OCI-LY3 (cell line): ENCODE data around the gene CAMTA1.

Experiments
- H2AFZ ChIP-seq: fragments of 200-600, 300-600 bp; shearing (Covaris generic); 2 replicates; pipeline ENCODE4 v1.6.0; 2014; ENCODE audit warnings: antibody characterized with exemption, low read depth, low read length
- H3K27ac ChIP-seq: fragments of 200-600, 300-600 bp; sonication (generic); 2 replicates; pipeline ENCODE4 v1.5.1; 2014; ENCODE audit warnings: mild to moderate bottlenecking, low read length, moderate library complexity, mixed read lengths
- H3K27me3 ChIP-seq: fragments of 200-600, 300-600 bp; sonication (generic); 2 replicates; pipeline ENCODE4 v1.6.1; 2014; ENCODE audit warnings: low read depth, low read length, mixed read lengths
- H3K36me3 ChIP-seq: fragments of 200-600, 300-600 bp; sonication (generic); replicated peaks from 2 replicates; pipeline ENCODE3; 2014; ENCODE audit warnings: low read depth, low read length, mixed read lengths
- H3K4me1 ChIP-seq: fragments of 300-600, 200-600 bp; sonication (generic); 2 replicates; pipeline ENCODE4 v1.6.1; 2014; ENCODE audit warnings: low read length, mixed read lengths
- H3K4me2 ChIP-seq: fragments of 200-600, 300-600 bp; sonication (generic); 2 replicates; pipeline ENCODE4 v1.6.1; 2014; ENCODE audit warnings: low read length, mixed read lengths
- H3K4me3 ChIP-seq: fragments of 300-600, 200-600 bp; sonication (generic); 2 replicates; pipeline ENCODE4 v1.5.1; 2014; ENCODE audit warnings: antibody characterized with exemption, mild to moderate bottlenecking, low read length, moderate library complexity
- H3K79me2 ChIP-seq: fragments of 300-600, 200-600 bp; shearing (Covaris generic); 2 replicates; pipeline ENCODE4 v1.6.1; 2014; ENCODE audit warnings: mild to moderate bottlenecking, low read length, mixed read lengths
- H3K9ac ChIP-seq: fragments of 300-600, 200-600 bp; shearing (Covaris generic); 2 replicates; pipeline ENCODE4 v1.6.0; 2014; ENCODE audit warnings: mild to moderate bottlenecking, low read length, moderate library complexity
- H3K9me3 ChIP-seq: fragments of 200-600, 300-600 bp; shearing (Covaris generic); 2 replicates; pipeline ENCODE4 v1.6.1; 2014; ENCODE audit warnings: low read length, mixed read lengths; ENCODE audit not compliant: insufficient read depth
- H4K20me1 ChIP-seq: fragments of 200-600, 300-600 bp; sonication (generic); 2 replicates; pipeline ENCODE4 v1.6.1; 2016; ENCODE audit warnings: low read length, mixed read lengths; ENCODE audit not compliant: insufficient read depth
- CTCF ChIP-seq: fragments of 200-600, 300-600 bp; sonication (generic); IDR thresholded peaks from 2 replicates; pipeline ENCODE4 v1.5.1; 2014; ENCODE audit warnings: antibody characterized with exemption, low read length, low read depth
- EZH2phosphoT487 ChIP-seq: fragments of 200-600 bp; shearing (Covaris generic); IDR thresholded peaks from 2 replicates; pipeline ENCODE4 v1.6.1; 2018; ENCODE audit warnings: antibody characterized with exemption, mixed run types, low read depth

The CAMTA1 gene

GRCh38 chr1:7094509-7094908 is 309.3 kb downstream of the CAMTA1 start:
- Histone ChIP-seq H4K20me1 (no peaks in the 10 kb centered on the region), H3K36me3 (no peaks in the 10 kb centered on the region), H3K4me1 (no peaks in the 10 kb centered on the region), H3K79me2 (no peaks in the 10 kb centered on the region), H3K27ac (no peak overlapping the region), H3K9me3 (no peaks in the 10 kb centered on the region), H3K9ac (no peak overlapping the region), H2AFZ (no peak overlapping the region), H3K4me2 (no peak overlapping the region), H3K27me3 (0 out of 2 replicates have a peak, but pooled peaks cover 5% of the 10 kb centered on the region), H3K4me3 (no peak overlapping the region)
- TF ChIP-seq CTCF = no peak
- TF ChIP-seq EZH2phosphoT487 = no peak

- Histone ChIP-seq H3K4me1 (no peaks in the 10 kb centered on the region), H2AFZ (no peak overlapping the region), H3K9ac (no peak overlapping the region), H3K36me3 (no peaks in the 10 kb centered on the region), H3K79me2 (no peaks in the 10 kb centered on the region), H3K4me2 (no peak overlapping the region), H3K27ac (no peak overlapping the region), H3K27me3 (0 out of 2 replicates have a peak, but pooled peaks cover 5% of the 10 kb centered on the region), H4K20me1 (no peaks in the 10 kb centered on the region), H3K9me3 (no peaks in the 10 kb centered on the region), H3K4me3 (no peak overlapping the region)
- TF ChIP-seq CTCF = no peak
- no peak for TF ChIP-seq EZH2phosphoT487
These were observed 310.2 kb downstream of the CAMTA1 start for GRCh38 chr1:7095343-7095964.

- Histone ChIP-seq H3K4me2 (no peak overlapping the region), H3K4me1 (no peaks in the 10 kb centered on the region), H3K36me3 (no peaks in the 10 kb centered on the region), H3K9ac (no peak overlapping the region), H4K20me1 (no peaks in the 10 kb centered on the region), H3K9me3 (no peaks in the 10 kb centered on the region), H2AFZ (no peak overlapping the region), H3K27me3 (0 out of 2 replicates have a peak, but pooled peaks cover 5% of the 10 kb centered on the region), H3K79me2 (no peaks in the 10 kb centered on the region), H3K27ac (no peak overlapping the region), H3K4me3 (no peak overlapping the region)
- TF ChIP-seq CTCF (no peak), EZH2phosphoT487 (no peak)
These were observed 312.8 kb downstream of the CAMTA1 start for GRCh38 chr1:7097938-7098592.

GRCh38 chr1:7098641-7099040 is 313.4 kb downstream of the CAMTA1 start:
- Histone ChIP-seq H4K20me1 (no peaks in the 10 kb centered on the region), H3K9me3 (no peaks in the 10 kb centered on the region), H3K4me1 (no peaks in the 10 kb centered on the region), H3K9ac (no peak overlapping the region), H3K27ac (no peak overlapping the region), H2AFZ (no peak overlapping the region), H3K36me3 (no peaks in the 10 kb centered on the region), H3K79me2 (no peaks in the 10 kb centered on the region), H3K27me3 (0 out of 2 replicates have a peak, but pooled peaks cover 5% of the 10 kb centered on the region), H3K4me3 (no peak overlapping the region), H3K4me2 (no peak overlapping the region)
- TF ChIP-seq CTCF (no peak), EZH2phosphoT487 (no peak)
